HG03135 (cell line): ENCODE measurements around the gene PRAME.
"Not testable (repeated sequence)": the region's sequence is repeated elsewhere in the genome, so short reads cannot be mapped to it uniquely, and the experiment has no call there.

ENCODE experiments used
- ATAC-seq: cut with Tn5 transposase; IDR thresholded peaks from one replicate; pipeline ENCODE4 v1.9.1; 2021; ENCODE audit warnings: mild to moderate bottlenecking, moderate library complexity; ENCODE audit not compliant: unreplicated experiment

The PRAME gene

DNA sequence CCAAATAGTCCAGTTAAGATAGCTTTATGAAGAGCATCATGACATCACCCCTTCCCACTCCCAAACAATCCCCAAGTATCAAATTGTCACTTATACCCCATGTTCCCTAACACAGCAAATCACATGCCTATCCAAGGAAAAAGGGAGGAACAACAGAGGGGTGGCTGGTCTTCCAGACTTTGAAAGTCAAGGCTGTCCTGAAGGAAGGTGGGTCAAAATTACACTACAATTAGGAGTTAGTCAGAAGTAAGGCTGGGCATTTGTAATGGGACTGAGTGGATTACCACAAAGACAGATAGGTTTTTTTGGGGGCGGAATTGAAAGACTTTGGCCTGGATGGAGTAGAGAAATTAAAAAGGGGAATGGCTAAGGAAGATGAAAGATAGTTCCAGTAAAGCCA lies 5.9 kb downstream of the PRAME start:
- ATAC-seq: no peak

DNA sequence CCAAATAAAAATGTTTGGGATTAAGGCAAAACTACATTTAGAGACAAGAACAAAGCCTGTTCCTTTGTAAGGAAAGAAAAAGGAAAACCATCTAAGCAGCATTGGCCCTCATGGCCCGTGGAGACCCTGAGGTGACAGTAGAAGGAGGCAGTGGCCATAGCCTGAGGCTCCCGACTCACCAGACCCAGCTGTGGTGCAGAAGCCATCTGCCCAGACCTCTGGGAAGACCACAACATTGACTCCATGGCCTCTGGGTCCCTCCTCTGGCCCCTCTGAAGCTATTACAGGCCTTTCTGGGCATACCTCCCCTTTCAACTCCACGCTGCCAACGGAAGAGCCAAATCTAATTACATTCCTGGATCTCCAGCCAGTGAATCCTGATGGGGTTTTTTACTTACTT lies 6.4 kb downstream of the PRAME start:
- ATAC-seq: no peak

GRCh38 chr22:22550789-22551434 lies 8.2 kb downstream of the PRAME start:
- ATAC-seq: no peak

DNA sequence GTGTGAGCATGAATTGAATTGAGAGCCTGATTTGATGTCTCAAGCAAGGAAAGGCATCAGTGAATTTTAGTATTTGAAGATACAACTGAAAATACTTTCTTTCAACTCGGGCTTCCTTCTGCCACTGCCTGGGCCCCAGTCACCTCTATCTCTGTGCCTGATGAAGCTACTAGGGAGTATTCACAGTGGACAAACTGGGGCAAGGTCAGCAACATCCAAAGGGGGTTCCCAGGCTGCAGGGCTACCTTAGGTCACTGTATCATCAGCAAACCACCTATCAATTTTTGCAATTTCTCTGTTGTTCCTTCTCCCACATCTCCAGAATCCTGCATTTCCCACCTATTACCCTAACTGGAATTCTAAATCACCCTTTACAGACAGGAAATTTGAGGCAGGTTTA lies 10.2 kb downstream of the PRAME start:
- no peak for ATAC-seq

DNA sequence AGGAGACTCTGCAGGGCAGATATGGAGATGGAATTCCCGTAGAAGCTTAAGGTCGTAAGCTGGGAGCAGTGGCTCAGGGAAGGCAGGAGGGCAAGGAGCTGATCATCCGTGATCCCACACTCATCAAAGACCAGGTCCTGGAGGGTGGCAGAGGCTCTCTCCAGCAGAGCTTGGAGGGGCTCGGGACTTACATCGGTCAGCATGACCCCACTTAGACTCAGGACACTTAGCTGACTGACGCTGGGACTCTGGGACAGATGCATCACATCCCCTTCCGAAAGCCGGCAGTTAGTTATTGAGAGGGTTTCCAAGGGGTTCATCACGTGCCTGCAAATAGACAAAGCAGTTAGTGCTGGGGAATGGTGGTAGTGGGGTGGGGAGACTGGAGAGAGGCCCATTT lies 10.7 kb downstream of the PRAME start:
- no peak for ATAC-seq

DNA sequence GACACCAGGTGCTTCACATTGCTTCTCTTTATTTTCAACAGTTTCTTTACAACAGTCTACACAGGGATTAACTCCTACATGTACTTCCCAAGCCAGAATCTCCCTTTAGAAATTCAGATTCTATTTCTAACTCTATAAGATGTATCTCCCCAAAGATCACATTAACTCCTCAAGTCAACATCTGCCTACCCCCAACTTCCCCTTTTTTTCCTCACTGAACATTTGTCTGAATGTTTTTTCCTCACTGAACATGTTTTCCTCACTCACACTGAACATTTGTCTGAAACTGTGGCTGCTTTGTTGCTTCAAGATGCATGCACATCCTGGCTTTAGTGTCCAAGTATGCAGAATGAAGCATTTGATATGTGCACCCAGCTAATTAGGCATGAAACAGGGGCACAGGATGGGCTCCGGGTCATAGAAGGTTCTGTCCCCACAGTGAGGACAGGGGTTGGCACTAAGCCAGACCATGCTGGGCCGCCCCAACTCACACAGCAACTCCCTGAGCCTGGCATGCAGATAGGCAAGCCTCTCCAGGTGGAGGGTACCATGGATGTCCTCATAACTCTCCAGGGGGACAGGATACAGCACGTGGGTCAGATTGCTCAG lies 11.3 kb downstream of the PRAME start:
- no peak for ATAC-seq

GRCh38 chr22:22547226-22547625 lies 11.8 kb downstream of the PRAME start:
- no peak for ATAC-seq

GRCh38 chr22:22546490-22546889 lies 12.6 kb downstream of the PRAME start:
- ATAC-seq: no peak

GRCh38 chr22:22545084-22545483 lies 14.0 kb downstream of the PRAME start:
- no peak for ATAC-seq

GRCh38 chr22:22538226-22538989 lies 20.7 kb downstream of the PRAME start:
- ATAC-seq: no peak

- ATAC-seq: no peak
Measured at GRCh38 chr22:22536916-22537315, 22.1 kb downstream of the PRAME start.

DNA sequence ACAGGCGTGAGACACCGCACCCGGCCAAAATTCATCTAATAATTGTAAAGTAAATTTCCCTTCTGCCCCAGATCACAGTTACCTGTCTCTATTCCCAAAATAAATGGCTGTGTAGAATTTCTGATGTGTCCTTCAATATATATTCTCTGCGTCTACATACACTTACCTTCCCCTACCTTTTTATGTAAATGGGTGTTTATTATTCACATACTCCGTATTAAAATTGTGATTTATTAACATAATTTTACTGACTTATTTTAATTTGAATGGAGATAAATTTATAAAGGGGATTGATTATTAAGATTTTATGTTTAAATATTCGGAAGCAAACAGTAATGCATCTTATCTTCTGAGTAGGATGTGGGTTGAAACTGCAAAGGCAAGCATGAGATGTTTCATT lies 22.6 kb downstream of the PRAME start:
- no peak for ATAC-seq

- ATAC-seq: no peak
Measured at GRCh38 chr22:22535662-22536061, 23.4 kb downstream of the PRAME start.

- no peak for ATAC-seq
Measured at GRCh38 chr22:22534604-22535415, 24.3 kb downstream of the PRAME start.

DNA sequence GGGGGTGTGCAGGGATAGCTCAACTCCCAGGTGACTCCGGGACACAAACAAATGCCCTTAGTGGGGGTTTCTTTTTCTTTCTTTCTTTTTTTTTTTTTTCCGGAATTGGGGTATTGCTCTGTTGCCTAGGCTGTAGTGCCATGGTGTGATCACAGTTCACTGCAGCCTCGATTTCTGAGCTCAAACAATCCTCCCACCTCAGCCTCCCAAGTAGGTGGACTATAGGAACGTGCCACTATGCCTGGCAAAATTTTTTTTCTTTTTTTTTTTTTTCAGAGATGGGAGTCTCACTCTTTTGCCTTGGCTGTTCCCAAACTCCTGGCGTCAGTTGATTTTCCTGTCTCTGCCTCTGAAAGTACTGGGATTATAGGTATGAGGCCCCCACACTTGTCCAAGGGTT lies 25.2 kb downstream of the PRAME start:
- no peak for ATAC-seq

GRCh38 chr22:22533417-22533816 lies 25.6 kb downstream of the PRAME start:
- no peak for ATAC-seq

DNA sequence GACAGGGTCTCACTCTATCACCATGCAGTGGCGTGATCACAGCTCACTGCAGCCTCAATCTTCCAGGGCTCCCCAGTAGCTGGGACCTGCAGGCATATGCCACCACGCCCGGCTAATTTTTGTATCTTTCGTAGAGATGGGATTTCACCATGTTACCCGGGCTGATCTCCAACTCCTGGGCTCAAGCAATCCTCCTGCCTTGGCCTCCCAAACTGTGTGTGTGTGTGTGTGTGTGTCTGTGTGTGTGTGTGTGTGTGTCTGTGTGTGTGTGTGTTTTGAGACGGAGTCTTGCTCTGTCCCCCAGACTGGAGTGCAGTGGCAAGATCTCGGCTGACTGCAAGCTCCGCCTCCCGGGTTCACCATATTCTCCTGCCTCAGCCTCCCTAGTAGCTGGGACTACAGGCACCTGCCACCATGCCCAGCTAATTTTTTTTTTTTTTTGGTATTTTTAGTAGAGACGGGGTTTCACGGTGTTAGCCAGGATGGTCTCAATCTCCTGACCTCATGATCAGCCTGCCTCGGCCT lies 26.5 kb downstream of the PRAME start:
- ATAC-seq: not testable (repeated sequence)

- ATAC-seq: no peak
Measured at GRCh38 chr22:22531770-22532546, 27.1 kb downstream of the PRAME start.

- no peak for ATAC-seq
Measured at GRCh38 chr22:22528780-22529179, 30.3 kb downstream of the PRAME start.

GRCh38 chr22:22527312-22527711 lies 31.8 kb downstream of the PRAME start:
- no peak for ATAC-seq
